Measurements from ENCODE around the gene AGBL2.
"Not testable (repeated sequence)": the region's sequence is repeated elsewhere in the genome, so short reads cannot be mapped to it uniquely, and the experiment has no call there.

Gene AGBL2

GRCh38 chr11:47642099-47642855, 72.9 kb downstream of the AGBL2 start, which contains the start of gene MTCH2:
Gene MTCH2 (minus strand): TSS chr11:47642559. CDS start chr11:47642465, 94 bp downstream.
- TF ChIP-seq CTCF (IDR thresholded peaks at IDR 0.05; ENCODE audit: control extremely low read depth, extremely low read depth, low read depth, missing control alignments): peak; percentile 26
- DNase-seq (ENCODE audit: extremely low spot score): peak; percentile 98
- ChIA-PET CTCF (no interaction called here), POLR2A (no interaction called here)

DNA sequence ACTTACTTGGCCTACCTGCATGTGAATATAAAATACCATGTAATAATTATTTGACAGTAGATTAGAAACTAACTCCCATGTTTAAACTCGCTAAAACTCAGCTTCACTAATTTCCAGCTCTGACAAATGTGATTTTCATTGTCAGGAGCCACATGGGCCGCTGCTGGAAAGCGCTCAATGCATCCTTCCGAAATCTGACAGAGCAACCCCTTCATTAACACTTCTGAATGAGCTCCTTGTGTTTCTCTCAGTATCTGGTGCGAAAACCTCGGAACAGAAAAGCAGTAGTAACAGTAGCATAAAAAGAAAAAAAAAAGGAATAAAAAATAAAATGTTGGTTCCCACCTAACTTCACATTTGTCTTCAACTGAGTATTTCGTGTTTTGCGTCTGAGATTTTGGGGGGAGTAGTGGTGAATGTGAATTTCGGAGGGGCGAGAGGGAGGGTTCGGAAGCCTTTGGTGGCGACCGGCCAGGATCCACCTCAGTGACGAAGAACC, 73.5 kb downstream of the AGBL2 start:
- no peak for DNase-seq (ENCODE audit: extremely low spot score)
- ChIA-PET CTCF (no interaction called here), POLR2A (no interaction called here)
- no peak for TF ChIP-seq CTCF (IDR thresholded peaks at IDR 0.05; ENCODE audit: control extremely low read depth, extremely low read depth, low read depth, missing control alignments)

GRCh38 chr11:47640506-47640905, 74.7 kb downstream of the AGBL2 start:
- CTCF ChIA-PET: interaction anchor here (2.4 kb wide), 1 partner anchor 20 kb away, joined by 5 read pairs; no protein-coding TSS in a partner anchor
- DNase-seq (ENCODE audit: extremely low spot score); POLR2A ChIA-PET: not testable (repeated sequence)

DNA sequence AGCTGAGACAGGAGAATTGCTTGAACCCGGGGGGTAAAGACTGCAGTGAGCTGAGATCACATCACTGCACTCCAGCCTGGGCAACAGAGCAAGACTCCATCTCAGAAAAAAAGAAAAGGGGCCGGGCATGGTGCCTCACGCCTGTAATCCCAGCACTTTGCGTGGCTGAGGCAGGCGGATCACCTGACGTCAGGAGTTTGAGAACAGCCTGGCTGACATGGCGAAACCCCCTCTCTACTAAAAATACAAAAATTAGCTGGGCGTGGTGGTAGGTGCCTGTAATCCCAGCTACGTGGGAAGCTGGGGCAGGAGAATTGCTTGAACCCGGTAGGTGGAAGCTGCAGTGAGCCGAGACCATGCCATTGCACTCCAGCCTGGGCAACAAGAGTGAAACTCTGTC, 78.8 kb downstream of the AGBL2 start:
- POLR2A ChIA-PET; DNase-seq (ENCODE audit: extremely low spot score): not testable (repeated sequence)
- CTCF ChIA-PET: interaction anchor here (1.0 to 1.6 kb wide), 2 partner anchors 9 to 28 kb away, joined by 3 read pairs; no protein-coding TSS in a partner anchor

GRCh38 chr11:47631473-47631872, 83.7 kb downstream of the AGBL2 start:
- DNase-seq (ENCODE audit: extremely low spot score): no peak
- TF ChIP-seq CTCF (IDR thresholded peaks at IDR 0.05; ENCODE audit: control extremely low read depth, extremely low read depth, low read depth, missing control alignments): no peak
- POLR2A ChIA-PET: no interaction called here
- CTCF ChIA-PET: no interaction called here

DNA sequence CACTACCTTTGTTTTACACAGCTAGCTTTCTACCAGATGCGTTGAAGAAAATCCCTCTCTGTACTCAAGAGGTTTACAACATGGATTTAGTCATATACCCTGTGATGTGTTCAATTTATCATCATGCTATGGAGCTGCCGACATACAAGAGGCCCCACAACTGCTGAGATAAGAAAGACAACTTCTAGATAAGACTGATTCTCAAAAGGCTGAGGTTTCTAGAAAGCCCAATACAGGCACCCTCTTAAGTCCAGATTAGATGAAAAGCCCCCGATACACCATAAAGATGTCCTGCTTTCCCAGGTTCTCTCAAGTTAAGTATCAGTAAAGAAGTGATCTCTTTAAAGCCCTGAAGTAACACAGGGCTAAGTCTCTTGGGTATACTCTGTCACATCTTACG, 87.1 kb downstream of the AGBL2 start:
- DNase-seq (ENCODE audit: extremely low spot score): no peak
- ChIA-PET CTCF (interaction anchor here (1.0 to 1.5 kb wide), 3 partner anchors 8 to 12 kb away, joined by 3 to 6 read pairs (median 4); no protein-coding TSS in a partner anchor), POLR2A (interaction anchor here (0.6 kb wide), 1 partner anchor 12 kb away, joined by 4 read pairs; no protein-coding TSS in a partner anchor)
- TF ChIP-seq CTCF (IDR thresholded peaks at IDR 0.05; ENCODE audit: control extremely low read depth, extremely low read depth, low read depth, missing control alignments): no peak

DNA sequence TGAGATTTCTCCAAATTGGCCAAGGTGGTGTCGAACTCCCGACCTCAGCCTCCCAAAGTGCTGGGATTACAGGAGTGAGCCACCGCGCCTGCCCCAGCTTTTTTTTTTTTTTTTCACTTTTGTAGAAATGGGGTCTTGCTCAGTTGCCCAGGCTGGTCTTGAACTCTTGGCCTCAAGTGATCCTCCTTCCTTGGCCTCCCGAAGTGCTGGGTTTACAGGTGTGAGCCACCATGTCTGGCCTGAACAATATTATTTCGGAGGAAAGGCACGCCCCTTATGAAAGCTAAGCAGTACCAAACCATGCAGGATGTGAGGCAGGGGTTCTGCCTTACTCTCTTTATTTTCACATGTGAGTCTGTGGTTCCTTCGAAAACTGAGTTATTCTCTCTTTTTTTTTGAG, 88.9 kb downstream of the AGBL2 start:
- ChIA-PET CTCF (interaction anchor here (0.8 to 1.1 kb wide), 3 partner anchors 9 to 18 kb away, joined by 3 to 4 read pairs (median 3); no protein-coding TSS in a partner anchor), POLR2A (no interaction called here)
- no peak for TF ChIP-seq CTCF (IDR thresholded peaks at IDR 0.05; ENCODE audit: control extremely low read depth, extremely low read depth, low read depth, missing control alignments)
- no peak for DNase-seq (ENCODE audit: extremely low spot score)

Measured in GM10248 (cell line).